ENCODE results near the gene CHST10.
"Not testable (repeated sequence)": the region's sequence is repeated elsewhere in the genome, so short reads cannot be mapped to it uniquely, and the experiment has no call there.

Gene CHST10

DNA sequence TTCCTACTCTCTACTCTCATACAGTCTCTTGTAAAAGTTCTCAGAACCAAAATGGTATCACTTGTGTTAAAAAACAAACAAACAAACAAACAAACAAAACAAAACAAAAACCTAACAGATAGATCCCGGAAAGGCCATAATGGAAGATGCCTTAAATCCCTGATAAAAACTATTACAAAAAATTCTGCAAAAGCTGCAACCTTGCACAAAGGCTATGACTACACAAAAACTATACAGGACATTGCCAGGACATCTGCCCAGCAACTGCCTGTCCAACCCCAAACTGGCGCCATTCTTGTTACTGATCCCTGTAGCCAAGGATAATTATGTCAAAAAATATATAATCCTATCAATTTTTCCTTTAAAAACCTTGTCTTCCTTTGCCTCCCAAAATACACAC is 58.9 kb downstream of the CHST10 start:
- TF ChIP-seq, protein P1, sequence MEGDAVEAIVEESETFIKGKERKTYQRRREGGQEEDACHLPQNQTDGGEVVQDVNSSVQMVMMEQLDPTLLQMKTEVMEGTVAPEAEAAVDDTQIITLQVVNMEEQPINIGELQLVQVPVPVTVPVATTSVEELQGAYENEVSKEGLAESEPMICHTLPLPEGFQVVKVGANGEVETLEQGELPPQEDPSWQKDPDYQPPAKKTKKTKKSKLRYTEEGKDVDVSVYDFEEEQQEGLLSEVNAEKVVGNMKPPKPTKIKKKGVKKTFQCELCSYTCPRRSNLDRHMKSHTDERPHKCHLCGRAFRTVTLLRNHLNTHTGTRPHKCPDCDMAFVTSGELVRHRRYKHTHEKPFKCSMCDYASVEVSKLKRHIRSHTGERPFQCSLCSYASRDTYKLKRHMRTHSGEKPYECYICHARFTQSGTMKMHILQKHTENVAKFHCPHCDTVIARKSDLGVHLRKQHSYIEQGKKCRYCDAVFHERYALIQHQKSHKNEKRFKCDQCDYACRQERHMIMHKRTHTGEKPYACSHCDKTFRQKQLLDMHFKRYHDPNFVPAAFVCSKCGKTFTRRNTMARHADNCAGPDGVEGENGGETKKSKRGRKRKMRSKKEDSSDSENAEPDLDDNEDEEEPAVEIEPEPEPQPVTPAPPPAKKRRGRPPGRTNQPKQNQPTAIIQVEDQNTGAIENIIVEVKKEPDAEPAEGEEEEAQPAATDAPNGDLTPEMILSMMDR (IDR thresholded peaks at IDR 0.05; ENCODE audit: control insufficient read depth, insufficient read depth, low read depth, low read length, missing control alignments): no peak
- no peak for DNase-seq (ENCODE audit: low read depth)
- H3K4me3 ChIP-seq (ENCODE audit: control insufficient read depth, low read depth, low read length): no peak overlapping the region

DNA sequence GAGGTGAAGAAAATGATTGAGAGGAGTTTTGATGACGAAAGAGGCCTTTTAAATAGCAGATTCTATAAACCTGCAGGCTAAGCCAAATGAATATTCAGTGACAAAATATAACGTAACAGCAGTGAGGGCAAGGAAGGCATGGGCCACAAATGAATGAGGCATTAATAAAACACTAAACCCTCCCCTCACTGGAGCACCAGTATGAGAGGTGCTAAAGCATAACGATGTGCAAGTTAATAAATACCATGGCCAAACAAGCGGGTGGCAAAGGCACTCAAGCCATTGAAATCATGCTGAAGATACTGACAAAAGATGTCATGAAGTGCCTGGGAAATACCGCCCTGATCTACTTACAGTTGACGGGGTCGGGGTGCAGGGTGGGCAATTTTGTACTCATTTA is 64.9 kb downstream of the CHST10 start:
- DNase-seq (ENCODE audit: low read depth): no peak
- TF ChIP-seq, protein P1 (IDR thresholded peaks at IDR 0.05; ENCODE audit: control insufficient read depth, insufficient read depth, low read depth, low read length, missing control alignments): no peak
- H3K4me3 ChIP-seq (ENCODE audit: control insufficient read depth, low read depth, low read length): no peak overlapping the region

DNA sequence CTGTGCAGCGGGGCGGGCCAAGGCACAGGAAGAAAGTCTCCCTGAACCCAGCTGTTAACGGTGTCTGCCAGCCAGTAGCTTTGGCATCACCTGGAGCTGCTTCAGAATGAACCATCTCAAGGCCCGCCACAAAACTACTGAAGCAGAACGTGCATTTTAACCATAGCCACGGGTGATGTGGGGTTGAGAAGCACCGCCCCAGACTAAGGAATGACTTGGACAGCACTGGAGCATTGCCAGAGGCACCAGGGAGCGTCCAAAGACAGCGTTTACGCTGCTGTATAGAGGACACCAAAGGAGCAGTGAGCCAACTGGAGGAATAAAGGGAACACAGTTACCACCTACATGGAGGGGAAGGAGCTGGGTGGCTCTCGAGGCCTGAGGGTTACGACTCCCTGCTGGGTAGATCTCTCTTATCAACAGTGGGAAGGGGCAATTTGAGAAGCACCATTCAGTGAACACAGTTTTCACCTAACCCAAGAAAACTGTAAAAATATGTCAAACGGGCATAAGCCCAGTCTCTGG is 66.7 kb downstream of the CHST10 start:
- H3K4me3 ChIP-seq (ENCODE audit: control insufficient read depth, low read depth, low read length): no peak overlapping the region
- TF ChIP-seq, protein P1 (IDR thresholded peaks at IDR 0.05; ENCODE audit: control insufficient read depth, insufficient read depth, low read depth, low read length, missing control alignments): no peak
- no peak for DNase-seq (ENCODE audit: low read depth)

DNA sequence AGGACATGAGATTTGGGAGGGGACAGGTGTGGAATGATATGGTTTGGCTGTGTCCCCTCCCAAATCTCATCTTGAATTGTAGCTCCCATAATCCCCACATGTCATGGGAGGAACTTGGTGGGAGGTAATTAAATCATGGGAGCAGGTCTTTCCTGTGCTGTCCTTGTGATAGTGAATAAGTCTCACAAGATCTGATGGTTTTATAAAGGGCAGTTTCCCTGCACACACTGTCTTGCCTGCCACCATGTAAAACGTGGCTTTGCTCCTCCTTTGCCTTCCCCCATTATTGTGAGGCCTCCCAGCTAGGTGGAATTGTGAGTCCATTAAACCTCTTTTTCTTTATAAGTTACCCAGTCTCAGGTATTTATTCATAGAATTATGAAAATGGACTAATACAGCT is 72.3 kb downstream of the CHST10 start:
- not testable (repeated sequence) for DNase-seq (ENCODE audit: low read depth); H3K4me3 ChIP-seq (ENCODE audit: control insufficient read depth, low read depth, low read length)

DNA sequence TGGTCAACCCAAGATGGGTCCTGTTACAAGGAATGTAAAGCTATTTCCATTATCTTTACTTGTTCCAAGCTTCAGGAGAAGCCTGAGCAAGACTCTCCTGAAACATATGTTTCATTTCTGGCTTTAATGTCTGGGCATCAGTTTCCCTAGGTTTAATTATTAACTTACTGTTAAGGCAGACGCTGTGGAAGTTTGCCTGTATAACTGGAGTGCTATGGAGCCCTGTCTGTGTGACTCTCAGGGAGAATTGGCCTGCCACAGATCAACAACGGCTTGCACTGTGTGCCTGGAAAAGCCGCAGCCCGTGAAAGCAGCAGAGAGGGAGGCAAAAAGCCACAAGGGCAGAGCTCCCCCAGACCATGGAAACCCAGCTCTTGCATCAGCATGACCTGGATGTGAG is 73.0 kb downstream of the CHST10 start:
- no peak overlapping the region for H3K4me3 ChIP-seq (ENCODE audit: control insufficient read depth, low read depth, low read length)
- no peak for DNase-seq (ENCODE audit: low read depth)
- TF ChIP-seq, protein P1 (IDR thresholded peaks at IDR 0.05; ENCODE audit: control insufficient read depth, insufficient read depth, low read depth, low read length, missing control alignments): no peak

DNA sequence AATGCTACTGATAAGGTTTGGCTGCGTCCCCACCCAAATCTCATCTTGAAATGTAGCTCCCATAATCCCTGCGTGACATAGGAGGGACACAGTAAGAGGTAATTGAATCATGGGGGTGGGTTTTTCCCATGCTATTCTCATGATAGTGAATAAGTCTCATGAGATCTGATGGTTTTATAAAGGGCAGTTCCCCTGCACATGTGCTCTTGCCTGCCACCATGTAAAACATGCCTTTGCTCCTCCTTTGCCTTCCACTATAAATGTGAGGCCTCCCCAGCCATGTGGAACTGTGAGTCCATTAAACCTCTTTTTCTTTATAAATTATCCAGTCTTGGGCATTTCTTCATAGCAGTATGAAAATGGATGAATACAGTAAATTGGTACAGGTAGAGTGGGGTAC is 75.0 kb downstream of the CHST10 start:
- not testable (repeated sequence) for DNase-seq (ENCODE audit: low read depth)

More for the DNA sequence above, 75.0 kb downstream of the CHST10 start:
- H3K4me3 ChIP-seq (ENCODE audit: control insufficient read depth, low read depth, low read length): not testable (repeated sequence)

Measured in AG09309 (cell line).